ENCODE measurements around the gene CNOT8.
"Not testable (repeated sequence)": the region's sequence is repeated elsewhere in the genome, so short reads cannot be mapped to it uniquely, and the experiment has no call there.

The CNOT8 gene

GRCh38 chr5:154866841-154867240, 8.4 kb downstream of the CNOT8 start:
- no peak for DNase-seq

GRCh38 chr5:154868702-154869101, 10.3 kb downstream of the CNOT8 start:
- peak; percentile 4 to 61 for DNase-seq

- DNase-seq: no peak
Observed at GRCh38 chr5:154871734-154872133, 13.3 kb downstream of the CNOT8 start.

- DNase-seq: no peak
Observed at GRCh38 chr5:154873791-154874331, 15.4 kb downstream of the CNOT8 start.

GRCh38 chr5:154878642-154879335, 20.4 kb downstream of the CNOT8 start:
- DNase-seq: no peak

- DNase-seq: no peak
Observed at GRCh38 chr5:154881986-154882385, 23.6 kb downstream of the CNOT8 start.

- DNase-seq: no peak
Observed at GRCh38 chr5:154884424-154884823, 26.0 kb downstream of the CNOT8 start.

- DNase-seq: no peak
Observed at GRCh38 chr5:154885439-154885838, 27.0 kb downstream of the CNOT8 start.

- no peak for DNase-seq
Observed at GRCh38 chr5:154892369-154892771, 33.9 kb downstream of the CNOT8 start.

GRCh38 chr5:154893381-154893780, 35.0 kb downstream of the CNOT8 start:
- no peak for DNase-seq

GRCh38 chr5:154895606-154896561, 37.5 kb downstream of the CNOT8 start:
- DNase-seq: no peak

- no peak for DNase-seq
Observed at GRCh38 chr5:154896562-154897165, 38.2 kb downstream of the CNOT8 start.

- DNase-seq: no peak
Observed at GRCh38 chr5:154898210-154898609, 39.8 kb downstream of the CNOT8 start.

- no peak for DNase-seq
Observed at GRCh38 chr5:154899151-154899816, 40.9 kb downstream of the CNOT8 start.

- DNase-seq: no peak
Observed at GRCh38 chr5:154900066-154900465, 41.6 kb downstream of the CNOT8 start.

GRCh38 chr5:154901276-154901675, 42.8 kb downstream of the CNOT8 start:
- no peak for DNase-seq

GRCh38 chr5:154901913-154902312, 43.5 kb downstream of the CNOT8 start:
- no peak for DNase-seq

- DNase-seq: not testable (repeated sequence)
Observed at GRCh38 chr5:154905601-154906000, 47.2 kb downstream of the CNOT8 start.

- no peak for DNase-seq
Observed at GRCh38 chr5:154916874-154917273, 58.4 kb downstream of the CNOT8 start.

GRCh38 chr5:154917757-154918156, 59.3 kb downstream of the CNOT8 start:
- no peak for DNase-seq

GRCh38 chr5:154923441-154924430, 65.3 kb downstream of the CNOT8 start:
- DNase-seq: no peak

Measured in NCI-H524 (cell line).